HepG2 (cell line): ENCODE measurements around the gene PRMT5. TPM values are rescaled to one million over a fixed set of nuclear protein-coding genes. Genes with fewer than 3 reads are reported as not detected.
A peak's percentile ranks its signal among the peaks of the same experiment; 100 is the strongest.

Experiments
- ATAC-seq: fragments of 200-7000 bp; cut with Tn5 transposase; 3 replicates; pipeline ENCODE4 v1.9.1; 2020; ENCODE audit warnings: mild to moderate bottlenecking, moderate library complexity
- BruUV-seq: library from RNA; stranded (reverse); fragments of 400-500 nt; replicated peaks from 2 replicates; lab custom pipeline; 2021; lab: Mats Ljungman, UMichigan
- CTCF ChIA-PET: fragments of 300-600 bp; formaldehyde crosslinking; extraction: SDS; loops from one replicate; lab custom pipeline; 2021; ENCODE audit warnings: low total read pairs, inconsistent platforms, low intra/inter-chr PET ratio; lab: Yijun Ruan, JAX
- POLR2A ChIA-PET: fragments of 350-600 bp; sonication (Branson Sonifier 250); formaldehyde crosslinking; loops from one replicate; lab custom pipeline; 2020; ENCODE audit warnings: antibody characterized with exemption, inconsistent platforms; lab: Yijun Ruan, JAX
- DNase-seq: peaks from one replicate; pipeline ENCODE4 v3.0.0-alpha.2; 2015; ENCODE audit warnings: low spot score
- FAIRE-seq: peaks from 3 replicates; lab custom pipeline; 2011; peaks lifted over from hg19 to GRCh38; lab: Jason Lieb, UNC
- H2AFZ ChIP-seq: one replicate; pipeline ENCODE4 v1.6.1; 2011; ENCODE audit warnings: low read length, inconsistent platforms
- H3K27ac ChIP-seq: fragments of 300-600 bp; 3 replicates; pipeline ENCODE4 v1.8.0; 2011; ENCODE audit warnings: mixed run types, mild to moderate bottlenecking, mixed read lengths, low read length, inconsistent platforms; ENCODE audit not compliant: insufficient read depth; ENCODE audit errors: extremely low read length
- H3K27me3 ChIP-seq, 2 experiments: fragments of 200-600 bp in 1 of 2; 2 replicates in 1 of 2; 3 replicates in 1 of 2; pipeline versions ENCODE4 v1.6.0 to v1.8.0; 2011; ENCODE audit warnings: low read length in 2 of 2, mild to moderate bottlenecking in 2 of 2, moderate library complexity in 2 of 2, inconsistent platforms in 1 of 2; ENCODE audit not compliant: insufficient read depth in 2 of 2, control insufficient read depth in 1 of 2
- H3K36me3 ChIP-seq, 2 experiments: fragments of 200-600 bp in 1 of 2; replicated peaks in 1 of 2; 2 replicates in 1 of 2; 3 replicates in 1 of 2; pipeline versions ENCODE4 v1.5.1 to v1.8.0; 2011; ENCODE audit warnings: low read length in 2 of 2, inconsistent platforms in 1 of 2; ENCODE audit not compliant: insufficient read depth in 2 of 2, control insufficient read depth in 1 of 2
- H3K4me1 ChIP-seq: 2 replicates; pipeline ENCODE4 v1.5.1; 2012; ENCODE audit warnings: low read length, inconsistent platforms; ENCODE audit not compliant: insufficient read depth
- H3K4me2 ChIP-seq: 2 replicates; pipeline ENCODE4 v1.6.0; 2011; ENCODE audit warnings: low read depth, low read length, inconsistent platforms
- H3K4me3 ChIP-seq, 3 experiments: fragments of 200-600 bp in 1 of 3; sonication (generic), shearing (Covaris generic) in 1 of 3; replicated peaks in 1 of 3; 2 replicates each; pipeline ENCODE4 v1.5.1; 2011 to 2016; ENCODE audit warnings: low read length in 3 of 3, inconsistent platforms in 2 of 3, low read depth in 2 of 3, mild to moderate bottlenecking in 2 of 3, control low read depth in 1 of 3, mixed read lengths in 1 of 3; ENCODE audit not compliant: insufficient read depth in 1 of 3
- H3K79me2 ChIP-seq: one replicate; pipeline ENCODE4 v1.6.1; 2011; ENCODE audit warnings: low read length, inconsistent platforms; ENCODE audit not compliant: insufficient read depth
- H3K9ac ChIP-seq: 2 replicates; pipeline ENCODE4 v1.6.0; 2011; ENCODE audit warnings: mild to moderate bottlenecking, low read depth, low read length, inconsistent platforms; ENCODE audit not compliant: insufficient read depth
- H3K9me3 ChIP-seq: 2 replicates; pipeline ENCODE4 v1.5.1; 2012; ENCODE audit warnings: mild to moderate bottlenecking, low read length
- H4K20me1 ChIP-seq: 2 replicates; pipeline ENCODE4 v1.6.0; 2011; ENCODE audit warnings: inconsistent platforms, mild to moderate bottlenecking, low read length, moderate library complexity; ENCODE audit not compliant: insufficient read depth
- EHMT2 ChIP-seq: fragments of 200-600 bp; sonication (generic); IDR thresholded peaks from 2 replicates; pipeline ENCODE4 v1.7.0; 2017; ENCODE audit warnings: antibody characterized with exemption, low read depth, low read length, borderline replicate concordance
- GTF3A ChIP-seq: sonication (generic); formaldehyde crosslinking; conservative IDR thresholded peaks from 2 replicates; pipeline ENCODE4 v1.4.0; 2020; ENCODE audit warnings: mild to moderate bottlenecking, missing genetic modification reagents
- HHEX ChIP-seq: IDR thresholded peaks from 2 replicates; pipeline ENCODE4 v1.6.1; 2016; ENCODE audit warnings: control low read depth
- HMGXB4 ChIP-seq, 2 experiments: sonication (generic) in 1 of 2; formaldehyde crosslinking in 1 of 2; IDR thresholded peaks; 2 replicates each; pipeline versions ENCODE4 v1.4.0 to v1.6.1; 2018 to 2020; ENCODE audit warnings: missing genetic modification reagents in 2 of 2, borderline replicate concordance in 1 of 2, low read depth in 1 of 2, mild to moderate bottlenecking in 1 of 2, missing biosample characterization in 1 of 2
- MXD4 ChIP-seq: IDR thresholded peaks from 2 replicates; pipeline ENCODE4 v1.6.1; 2016; ENCODE audit warnings: mild to moderate bottlenecking, missing biosample characterization, missing genetic modification reagents
- NR2F1 ChIP-seq, 2 experiments: fragments of 450-650 bp in 1 of 2; formaldehyde crosslinking in 1 of 2; IDR thresholded peaks; 2 replicates each; pipeline versions ENCODE4 v1.5.0 to v1.6.1; 2016 to 2020; ENCODE audit warnings: mild to moderate bottlenecking in 1 of 2, missing compliant biosample characterization in 1 of 2, missing genetic modification reagents in 1 of 2, moderate library complexity in 1 of 2
- RORA ChIP-seq: sonication (generic); formaldehyde crosslinking; IDR thresholded peaks from 2 replicates; pipeline ENCODE4 v1.5.0; 2020; ENCODE audit warnings: mild to moderate bottlenecking, missing genetic modification reagents, moderate library complexity
- SSRP1 ChIP-seq: IDR thresholded peaks from 2 replicates; pipeline ENCODE4 v1.6.1; 2016; ENCODE audit warnings: control low read depth
- ZC3H13 ChIP-seq: sonication (generic); formaldehyde crosslinking; IDR thresholded peaks from 2 replicates; pipeline ENCODE4 v1.8.1; 2023; ENCODE audit warnings: mild to moderate bottlenecking, missing genetic modification reagents, moderate library complexity
- WGBS: methylation state at CpG from one replicate; pipeline ENCODE4 v1.1.6; 2017; ENCODE audit warnings: low lambda C conversion rate; 5-methylcytosine and 5-hydroxymethylcytosine counted together
- in situ Hi-C: cut with HindIII; loops from 2 replicates; pipeline ENCODE4 v1.10.0; 2017; ENCODE audit warnings: low pct_unique_long_range_greater_than_20kb; ENCODE audit not compliant: extremely low pct_ligation_motif_present
- intact Hi-C: fragments of 100-400 bp; cut with micrococcal nuclease; formaldehyde crosslinking; loops from one replicate; pipeline ENCODE4 v1.10.0; 2022; ENCODE audit not compliant: unreplicated experiment
- polyA plus RNA-seq, 8 experiments: library from polyadenylated mRNA; depleted of rRNA in 3 of 8; stranded (reverse) in 7 of 8; unstranded in 1 of 8; fragments of >200 nt; fragmentation: Illumina TruSeq in 4 of 8; extraction: Trizol in 4 of 8; gene quantifications; 2 replicates each; pipeline versions ENCODE4 v1.2.1 to v1.2.3, GENCODE V29; 2011 to 2016; ENCODE audit warnings: low read depth in 4 of 8, missing spikeins in 1 of 8, mixed read lengths in 1 of 8; ENCODE audit not compliant: insufficient read depth in 1 of 8
- total RNA-seq, 5 experiments: library from RNA; depleted of rRNA; stranded (reverse); fragments of >200 nt; fragmentation: Illumina TruSeq; extraction: Trizol; gene quantifications; 2 replicates each; pipeline ENCODE4 v1.2.3, GENCODE V29; 2016; ENCODE audit warnings: low read depth in 1 of 5
- TF ChIP-seq, protein P1 (sequence below), 2 experiments: sonication (generic) in 1 of 2; formaldehyde crosslinking in 1 of 2; IDR thresholded peaks; 2 replicates each; pipeline versions ENCODE4 v1.4.0 to v1.6.1; 2016 to 2020; ENCODE audit warnings: borderline replicate concordance in 1 of 2, low read depth in 1 of 2, mild to moderate bottlenecking in 1 of 2, missing genetic modification reagents in 1 of 2
- TF ChIP-seq, protein P2 (sequence below): sonication (generic); formaldehyde crosslinking; IDR thresholded peaks from 2 replicates; pipeline ENCODE4 v1.4.0; 2020; ENCODE audit warnings: mild to moderate bottlenecking, low read depth, missing genetic modification reagents
- TF ChIP-seq, protein P3 (sequence below): sonication (generic); formaldehyde crosslinking; IDR thresholded peaks from 2 replicates; pipeline ENCODE4 v1.5.1; 2020; ENCODE audit warnings: missing genetic modification reagents, mild to moderate bottlenecking, borderline replicate concordance

PRMT5 gene
- total and polyA plus RNA-seq, 2 of the 13 experiments (the other 11 are each of a cell fraction or from before 2014, with no cell fraction given): 210 to 354 TPM

DNA sequence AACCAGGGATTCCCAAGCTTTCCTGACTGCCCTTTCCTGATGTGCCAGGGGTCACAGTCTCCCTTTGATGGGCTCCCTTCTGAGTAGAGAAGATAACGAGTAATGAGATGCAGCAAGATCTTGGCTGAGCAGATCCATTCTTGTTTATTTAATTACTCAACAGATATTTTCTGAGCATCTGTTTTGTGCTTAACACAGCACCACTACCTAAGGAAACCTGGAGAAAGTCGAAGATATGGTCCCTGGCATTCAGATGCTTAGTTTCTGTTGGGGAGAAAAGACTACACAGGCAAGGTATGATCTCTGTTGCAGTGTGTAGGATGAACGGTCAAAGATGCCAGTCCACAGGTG, 49.3 kb upstream of the PRMT5 start:
- ChIA-PET CTCF (no interaction called here), POLR2A (interaction anchor here (0.7 to 26.8 kb wide), 40 partner anchors 1 to 1217 kb away, joined by 3 to 1670 read pairs (median 8); partner anchors contain the start of genes ACIN1, AJUBA, BCL2L2 and C14orf119)
- peak; percentile 40 for FAIRE-seq
- H3K4me3 ChIP-seq: peak overlapping the region; percentile 86 to 98 (median 89)
- H3K9me3 ChIP-seq: no peaks in the 10 kb centered on the region
- no peak for DNase-seq
- peaks cover 76% of the 10 kb centered on the region for H3K4me1 ChIP-seq
- no peak for ATAC-seq
- peaks cover 8% of the 10 kb centered on the region for H4K20me1 ChIP-seq
- H3K36me3 ChIP-seq: peaks cover 22 to 40% of the 10 kb centered on the region in 2 experiments
- peak overlapping the region; percentile 93 for H3K9ac ChIP-seq
- no peaks in the 10 kb centered on the region; a peak in 1 of 5 replicates for H3K27me3 ChIP-seq
- no TSS peak for BruUV-seq
- peak overlapping the region; percentile 98 for H3K4me2 ChIP-seq
- intact Hi-C loops (no loop called here), in situ Hi-C loops (no loop called here)
- H3K27ac ChIP-seq: peak overlapping the region; percentile 97
- H2AFZ ChIP-seq: no peak overlapping the region
- peaks cover 85% of the 10 kb centered on the region for H3K79me2 ChIP-seq
- WGBS: 31% methylated on average over 3 of the region's 3 CpGs
- peak in 1 of 2 experiments; percentile 18; a peak in 1 of 4 replicates for TF ChIP-seq NR2F1 (CRISPR knock-in tag; IDR thresholded peaks at IDR 0.05)
- TF ChIP-seq, protein P1, sequence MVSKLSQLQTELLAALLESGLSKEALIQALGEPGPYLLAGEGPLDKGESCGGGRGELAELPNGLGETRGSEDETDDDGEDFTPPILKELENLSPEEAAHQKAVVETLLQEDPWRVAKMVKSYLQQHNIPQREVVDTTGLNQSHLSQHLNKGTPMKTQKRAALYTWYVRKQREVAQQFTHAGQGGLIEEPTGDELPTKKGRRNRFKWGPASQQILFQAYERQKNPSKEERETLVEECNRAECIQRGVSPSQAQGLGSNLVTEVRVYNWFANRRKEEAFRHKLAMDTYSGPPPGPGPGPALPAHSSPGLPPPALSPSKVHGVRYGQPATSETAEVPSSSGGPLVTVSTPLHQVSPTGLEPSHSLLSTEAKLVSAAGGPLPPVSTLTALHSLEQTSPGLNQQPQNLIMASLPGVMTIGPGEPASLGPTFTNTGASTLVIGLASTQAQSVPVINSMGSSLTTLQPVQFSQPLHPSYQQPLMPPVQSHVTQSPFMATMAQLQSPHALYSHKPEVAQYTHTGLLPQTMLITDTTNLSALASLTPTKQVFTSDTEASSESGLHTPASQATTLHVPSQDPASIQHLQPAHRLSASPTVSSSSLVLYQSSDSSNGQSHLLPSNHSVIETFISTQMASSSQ (IDR thresholded peaks at IDR 0.05; ENCODE audit: low read depth): no peak
- TF ChIP-seq, protein P1 (CRISPR knock-in tag; IDR thresholded peaks at IDR 0.05; ENCODE audit: borderline replicate concordance): 0 out of 2 replicates have a peak, but pooled peaks have one; percentile 2
- TF ChIP-seq MXD4 (CRISPR knock-in tag): 0 out of 2 replicates have a peak, but pooled peaks have one; percentile 2
- TF ChIP-seq HHEX (CRISPR knock-in tag): no peak
- TF ChIP-seq, protein P2, sequence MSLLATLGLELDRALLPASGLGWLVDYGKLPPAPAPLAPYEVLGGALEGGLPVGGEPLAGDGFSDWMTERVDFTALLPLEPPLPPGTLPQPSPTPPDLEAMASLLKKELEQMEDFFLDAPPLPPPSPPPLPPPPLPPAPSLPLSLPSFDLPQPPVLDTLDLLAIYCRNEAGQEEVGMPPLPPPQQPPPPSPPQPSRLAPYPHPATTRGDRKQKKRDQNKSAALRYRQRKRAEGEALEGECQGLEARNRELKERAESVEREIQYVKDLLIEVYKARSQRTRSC (CRISPR knock-in tag): 0 out of 2 replicates have a peak, but pooled peaks have one; percentile 23
- TF ChIP-seq EHMT2: no peak
- TF ChIP-seq HMGXB4 (CRISPR knock-in tag; IDR thresholded peaks at IDR 0.05; ENCODE audit: borderline replicate concordance in 1 of 2, low read depth in 1 of 2): peak in 1 of 2 experiments; percentile 12; a peak in 1 of 4 replicates
- 0 out of 2 replicates have a peak, but pooled peaks have one; percentile 18 for TF ChIP-seq SSRP1
- TF ChIP-seq ZC3H13 (CRISPR knock-in tag): no peak
- TF ChIP-seq, protein P3, sequence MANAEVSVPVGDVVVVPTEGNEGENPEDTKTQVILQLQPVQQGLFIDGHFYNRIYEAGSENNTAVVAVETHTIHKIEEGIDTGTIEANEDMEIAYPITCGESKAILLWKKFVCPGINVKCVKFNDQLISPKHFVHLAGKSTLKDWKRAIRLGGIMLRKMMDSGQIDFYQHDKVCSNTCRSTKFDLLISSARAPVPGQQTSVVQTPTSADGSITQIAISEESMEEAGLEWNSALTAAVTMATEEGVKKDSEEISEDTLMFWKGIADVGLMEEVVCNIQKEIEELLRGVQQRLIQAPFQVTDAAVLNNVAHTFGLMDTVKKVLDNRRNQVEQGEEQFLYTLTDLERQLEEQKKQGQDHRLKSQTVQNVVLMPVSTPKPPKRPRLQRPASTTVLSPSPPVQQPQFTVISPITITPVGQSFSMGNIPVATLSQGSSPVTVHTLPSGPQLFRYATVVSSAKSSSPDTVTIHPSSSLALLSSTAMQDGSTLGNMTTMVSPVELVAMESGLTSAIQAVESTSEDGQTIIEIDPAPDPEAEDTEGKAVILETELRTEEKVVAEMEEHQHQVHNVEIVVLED (CRISPR knock-in tag): 0 out of 2 replicates have a peak, but pooled peaks have one; percentile 5
- 0 out of 2 replicates have a peak, but pooled peaks have one; percentile 8 for TF ChIP-seq GTF3A (CRISPR knock-in tag)
- no peak for TF ChIP-seq RORA (CRISPR knock-in tag)
